CD4-positive, CD25-positive, alpha-beta regulatory T cell (primary cell): Measurements from ENCODE around the gene CHST3. TPM values are rescaled to one million over a fixed set of nuclear protein-coding genes. Genes with fewer than 3 reads are reported as not detected.
A peak's percentile ranks its signal among the peaks of the same experiment; 100 is the strongest.
"Not testable (repeated sequence)": the region's sequence is repeated elsewhere in the genome, so short reads cannot be mapped to it uniquely, and the experiment has no call there.

ENCODE experiments used
- ATAC-seq, 2 donors: fragments of 150-1000 bp; cut with Tn5 transposase; one replicate each; pipeline ENCODE4 v1.10.0; 2021; ENCODE audit warnings: low read depth in 2 of 2, moderate number of reproducible peaks in 2 of 2, moderate library complexity in 1 of 2
- DNase-seq, 3 donors: peaks; one replicate each; pipeline versions ENCODE4 v3.0.0 to v3.0.0-alpha.2; 2012 to 2022; ENCODE audit warnings: mixed read lengths in 1 of 3
- H3K27ac ChIP-seq: one replicate; pipeline ENCODE4 v1.7.0; 2013; ENCODE audit warnings: mild to moderate bottlenecking, low read length; ENCODE audit not compliant: insufficient read depth, poor library complexity, severe bottlenecking
- H3K27me3 ChIP-seq: one replicate; pipeline ENCODE4 v1.7.0; 2013; ENCODE audit warnings: low read length; ENCODE audit not compliant: control insufficient read depth, insufficient read depth
- H3K36me3 ChIP-seq: one replicate; pipeline ENCODE4 v1.7.0; 2013; ENCODE audit warnings: mild to moderate bottlenecking, low read length, moderate library complexity; ENCODE audit not compliant: control insufficient read depth, insufficient read depth
- H3K4me1 ChIP-seq: 2 replicates; pipeline ENCODE4 v1.7.0; 2013; ENCODE audit warnings: mild to moderate bottlenecking, low read length; ENCODE audit not compliant: insufficient read depth, control insufficient read depth, poor library complexity, severe bottlenecking
- H3K4me3 ChIP-seq: one replicate; pipeline ENCODE4 v1.7.0; 2013; ENCODE audit warnings: low read depth, mild to moderate bottlenecking, low read length, moderate library complexity
- H3K9me3 ChIP-seq, 2 experiments: 1 replicate in 1 of 2; 2 replicates in 1 of 2; pipeline ENCODE4 v1.7.0; 2013; ENCODE audit warnings: low read length in 2 of 2, mild to moderate bottlenecking in 1 of 2, moderate library complexity in 1 of 2; ENCODE audit not compliant: control insufficient read depth in 2 of 2
- H3K27ac Mint-ChIP-seq, 3 donors: one replicate each; pipeline ENCODE4 v1.8.0; 2020 to 2022; ENCODE audit warnings: mild to moderate bottlenecking in 3 of 3, mixed read lengths in 3 of 3, moderate library complexity in 2 of 3
- H3K27me3 Mint-ChIP-seq: one replicate; pipeline ENCODE4 v1.8.0; 2022; ENCODE audit warnings: mild to moderate bottlenecking, mixed read lengths
- H3K36me3 Mint-ChIP-seq: one replicate; pipeline ENCODE4 v1.8.0; 2020; ENCODE audit warnings: mixed read lengths
- H3K4me1 Mint-ChIP-seq, 4 donors: one replicate each; pipeline ENCODE4 v1.8.0; 2020 to 2022; ENCODE audit warnings: mixed read lengths in 4 of 4, mild to moderate bottlenecking in 1 of 4
- H3K4me3 Mint-ChIP-seq, 4 donors: one replicate each; pipeline ENCODE4 v1.8.0; 2020 to 2022; ENCODE audit warnings: mild to moderate bottlenecking in 4 of 4, mixed read lengths in 4 of 4, moderate library complexity in 3 of 4
- H3K9me3 Mint-ChIP-seq, 7 donors: one replicate each; pipeline ENCODE4 v1.8.0; 2020 to 2022; ENCODE audit warnings: mixed read lengths in 7 of 7, mild to moderate bottlenecking in 3 of 7, moderate library complexity in 2 of 7
- polyA plus RNA-seq, 4 donors: library from polyadenylated mRNA; unstranded; fragments of 300-500 nt; fragmentation: Illumina TruSeq; gene quantifications; one replicate each; pipeline ENCODE4 v1.2.3, GENCODE V29; 2021
- total RNA-seq: library from RNA; stranded (reverse); gene quantifications from one replicate; pipeline ENCODE4 v1.2.3, GENCODE V29; 2022

The CHST3 gene
- total and polyA plus RNA-seq, 5 donors from 2014 or later = not detected

DNA sequence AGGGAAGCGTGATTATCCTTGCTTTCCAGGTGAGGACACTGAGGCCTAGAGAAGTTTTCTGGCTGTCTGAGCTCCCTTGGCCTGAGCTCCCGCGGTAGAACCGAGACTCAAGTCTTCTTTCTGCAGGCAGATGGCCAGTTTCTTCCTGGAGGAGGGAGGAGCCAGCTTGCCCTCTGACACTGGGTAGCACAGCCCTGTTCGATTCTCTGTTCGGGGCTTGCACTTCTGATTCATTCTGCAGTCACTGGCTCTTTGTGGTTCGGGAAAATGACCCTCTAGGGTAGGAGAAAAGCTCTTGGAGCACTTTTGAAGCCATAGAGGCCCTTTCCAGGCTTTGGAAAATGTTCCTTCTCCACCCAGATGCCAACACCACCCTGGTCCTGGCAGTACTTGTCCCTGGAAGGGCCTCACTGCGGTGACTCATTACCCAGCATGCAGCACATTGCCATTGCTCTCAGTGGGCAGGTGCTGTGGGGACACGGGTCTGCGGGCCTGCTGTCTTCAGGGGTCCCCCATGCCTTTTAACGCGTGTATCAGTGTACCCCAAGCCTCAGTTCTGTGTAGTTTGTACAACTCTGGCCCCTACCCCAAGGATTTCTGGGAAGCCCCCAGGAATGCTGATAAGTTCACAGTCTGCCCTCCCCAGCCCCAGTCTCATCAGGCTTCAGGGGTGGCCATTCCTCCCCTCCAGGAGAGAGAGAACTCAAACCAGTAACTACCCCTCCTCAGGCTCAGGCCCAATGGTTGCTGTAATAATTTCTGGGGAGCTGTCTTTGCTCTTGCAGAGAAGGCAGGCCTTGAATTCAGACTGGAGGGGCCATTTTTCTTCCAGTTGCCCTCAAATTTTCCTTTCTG lies 11.9 kb downstream of the CHST3 start:
- H3K9me3 Mint-ChIP-seq = no peaks in the 10 kb centered on the region
- no peaks in the 10 kb centered on the region for H3K36me3 Mint-ChIP-seq
- Histone ChIP-seq H3K27ac (no peak overlapping the region), H3K4me3 (no peak overlapping the region), H3K36me3 (no peaks in the 10 kb centered on the region), H3K27me3 (no peaks in the 10 kb centered on the region), H3K9me3 (no peaks in the 10 kb centered on the region), H3K4me1 (no peaks in the 10 kb centered on the region)
- H3K4me3 Mint-ChIP-seq = no peak overlapping the region
- H3K27me3 Mint-ChIP-seq = peaks cover 4% of the 10 kb centered on the region
- ATAC-seq = no peak
- DNase-seq = no peak
- peaks cover 0 to 6% (median 3%) of the 10 kb centered on the region in 4 donors for H3K4me1 Mint-ChIP-seq
- no peak overlapping the region for H3K27ac Mint-ChIP-seq

- not testable (repeated sequence) for H3K27me3 Mint-ChIP-seq, H3K4me1 ChIP-seq, H3K4me3 ChIP-seq, H3K4me1 Mint-ChIP-seq, H3K27ac Mint-ChIP-seq, DNase-seq, H3K36me3 ChIP-seq, H3K9me3 ChIP-seq, H3K27me3 ChIP-seq, H3K9me3 Mint-ChIP-seq, H3K36me3 Mint-ChIP-seq, H3K4me3 Mint-ChIP-seq, ATAC-seq, H3K27ac ChIP-seq
Observed at GRCh38 chr10:71977614-71977903, 13.4 kb downstream of the CHST3 start.

- Histone ChIP-seq H3K36me3 (no peaks in the 10 kb centered on the region), H3K27ac (no peak overlapping the region), H3K4me3 (no peak overlapping the region), H3K9me3 (no peaks in the 10 kb centered on the region), H3K27me3 (no peaks in the 10 kb centered on the region), H3K4me1 (no peaks in the 10 kb centered on the region)
- DNase-seq = no peak
- peaks cover 0 to 5% (median 1%) of the 10 kb centered on the region in 4 donors for H3K4me1 Mint-ChIP-seq
- H3K36me3 Mint-ChIP-seq = no peaks in the 10 kb centered on the region
- H3K9me3 Mint-ChIP-seq = no peaks in the 10 kb centered on the region
- no peaks in the 10 kb centered on the region for H3K27me3 Mint-ChIP-seq
- no peak for ATAC-seq
- peak overlapping the region in 1 of 4 donors; percentile 14 for H3K4me3 Mint-ChIP-seq
- H3K27ac Mint-ChIP-seq = no peak overlapping the region
Observed at GRCh38 chr10:71978476-71978875, 14.3 kb downstream of the CHST3 start.

DNA sequence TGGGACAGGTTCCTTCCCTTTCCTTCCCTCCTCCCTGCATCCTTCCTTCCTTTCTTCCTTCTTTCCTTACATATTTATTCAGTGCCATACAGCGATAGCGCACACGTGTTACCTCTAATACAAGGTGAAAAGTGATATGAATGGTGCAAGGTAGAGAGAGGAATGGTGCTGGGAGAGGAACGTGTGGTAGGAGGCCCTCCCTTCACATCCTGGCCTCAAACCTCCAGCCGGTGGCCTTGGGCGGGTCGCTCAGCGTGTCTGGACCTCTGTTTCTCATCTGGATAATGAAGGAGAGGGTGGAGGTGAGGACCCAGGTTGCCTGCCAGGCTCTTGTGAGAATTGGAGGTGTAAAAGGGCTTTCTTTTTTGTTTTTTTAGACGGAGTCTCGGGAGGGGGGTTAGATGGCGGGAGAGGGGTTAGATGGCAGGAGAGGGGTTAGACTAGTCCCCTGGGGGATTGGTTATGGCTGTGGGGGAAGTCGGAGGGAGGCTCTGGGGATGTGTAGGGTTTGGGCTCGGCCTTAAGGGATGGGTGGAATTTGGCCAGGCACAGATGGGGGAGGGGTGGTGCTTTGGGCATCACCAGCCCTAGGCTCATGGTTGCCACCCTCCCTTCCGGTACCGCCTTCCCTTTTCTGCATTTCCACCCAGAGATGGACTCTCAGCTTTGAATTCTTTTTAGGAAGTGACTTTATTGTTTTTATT lies 14.9 kb downstream of the CHST3 start:
- peaks cover 0 to 2% (median 0%) of the 10 kb centered on the region in 4 donors for H3K4me1 Mint-ChIP-seq
- Histone ChIP-seq H3K27ac (no peak overlapping the region), H3K4me1 (no peaks in the 10 kb centered on the region), H3K36me3 (no peaks in the 10 kb centered on the region), H3K4me3 (no peak overlapping the region), H3K9me3 (no peaks in the 10 kb centered on the region), H3K27me3 (no peaks in the 10 kb centered on the region)
- no peaks in the 10 kb centered on the region for H3K27me3 Mint-ChIP-seq
- no peaks in the 10 kb centered on the region for H3K36me3 Mint-ChIP-seq
- no peak overlapping the region for H3K27ac Mint-ChIP-seq
- H3K9me3 Mint-ChIP-seq = no peaks in the 10 kb centered on the region
- DNase-seq = no peak
- no peak overlapping the region for H3K4me3 Mint-ChIP-seq
- ATAC-seq = no peak

DNA sequence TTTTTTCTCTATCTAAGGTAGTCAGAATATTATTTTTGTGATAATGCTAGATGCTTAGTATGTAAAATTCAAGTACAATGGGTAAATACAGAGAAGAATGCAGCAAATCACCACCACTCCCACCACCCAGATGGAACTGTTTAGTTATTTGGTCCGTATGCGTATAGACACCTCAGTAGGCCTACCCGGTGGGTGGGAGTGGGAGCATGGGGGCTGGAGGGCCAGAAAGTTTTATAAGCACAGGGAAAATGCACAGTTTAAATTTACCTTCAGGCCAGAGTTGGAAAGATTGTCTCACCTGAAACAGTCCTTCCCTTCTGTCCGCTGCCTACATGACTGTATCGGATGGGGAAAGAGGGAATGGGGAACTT lies 15.5 kb downstream of the CHST3 start:
- Mint-ChIP-seq H3K4me3 (no peak overlapping the region), H3K36me3 (no peaks in the 10 kb centered on the region), H3K4me1 (peaks cover 0 to 3% (median under 1%) of the 10 kb centered on the region in 4 donors), H3K27ac (no peak overlapping the region), H3K9me3 (no peaks in the 10 kb centered on the region), H3K27me3 (no peaks in the 10 kb centered on the region)
- ATAC-seq (no peak), DNase-seq (no peak)
- H3K36me3 ChIP-seq = no peaks in the 10 kb centered on the region
- H3K4me3 ChIP-seq = no peak overlapping the region
- H3K9me3 ChIP-seq = no peaks in the 10 kb centered on the region
- no peaks in the 10 kb centered on the region for H3K27me3 ChIP-seq
- no peak overlapping the region for H3K27ac ChIP-seq
- H3K4me1 ChIP-seq = no peaks in the 10 kb centered on the region

- Histone ChIP-seq H3K27me3 (no peaks in the 10 kb centered on the region), H3K27ac (no peak overlapping the region), H3K4me1 (no peaks in the 10 kb centered on the region), H3K36me3 (no peaks in the 10 kb centered on the region), H3K9me3 (no peaks in the 10 kb centered on the region), H3K4me3 (no peak overlapping the region)
- Mint-ChIP-seq H3K27me3 (peaks cover 4% of the 10 kb centered on the region), H3K36me3 (no peaks in the 10 kb centered on the region), H3K4me1 (peaks cover 0 to 6% (median 2%) of the 10 kb centered on the region in 4 donors), H3K27ac (no peak overlapping the region), H3K9me3 (no peaks in the 10 kb centered on the region), H3K4me3 (no peak overlapping the region)
- no peak for DNase-seq
- no peak for ATAC-seq
Observed at GRCh38 chr10:71980181-71981014, 16.2 kb downstream of the CHST3 start.

DNA sequence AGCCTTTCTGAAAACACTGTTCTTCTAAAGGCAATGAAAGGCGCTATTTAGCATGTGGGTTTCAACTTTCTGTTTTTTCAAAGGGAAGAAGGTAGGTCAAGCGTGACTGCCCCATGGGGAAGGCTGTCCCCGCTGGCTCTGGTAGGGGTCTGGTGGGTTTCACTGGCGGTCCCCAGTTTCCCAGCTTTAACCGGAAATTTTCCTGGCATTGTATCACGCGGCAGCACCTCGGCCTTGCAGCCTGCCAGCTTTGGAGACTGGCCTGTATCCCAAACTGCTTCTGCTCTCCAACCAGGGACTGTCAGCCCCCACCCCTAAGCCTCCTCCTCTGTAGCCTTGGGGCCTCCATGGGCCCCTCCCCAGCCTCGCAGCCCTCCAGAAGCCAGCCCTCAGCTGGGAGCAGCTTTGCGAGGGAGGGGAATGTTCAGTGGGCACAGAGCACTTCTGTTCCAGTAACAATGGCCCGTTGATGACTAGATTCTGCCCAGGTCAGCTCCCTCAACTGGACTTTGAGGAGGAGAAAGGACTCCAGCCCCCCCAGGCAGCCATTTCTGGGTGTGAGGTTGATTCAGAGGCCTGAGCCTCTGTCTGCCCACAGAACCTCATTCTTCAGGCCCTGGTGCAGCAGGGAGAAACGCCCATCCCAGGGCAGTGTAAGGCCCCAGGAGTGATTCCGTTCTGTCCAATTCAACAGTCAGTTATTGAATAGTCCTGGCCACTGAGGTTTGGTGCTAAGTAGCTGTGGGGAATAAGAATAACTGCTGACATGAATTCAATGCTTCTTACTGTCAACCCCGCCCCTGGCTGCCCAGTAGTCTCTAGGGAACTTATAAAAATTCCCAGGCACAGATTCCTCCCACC lies 17.1 kb downstream of the CHST3 start:
- Histone ChIP-seq H3K4me1 (no peaks in the 10 kb centered on the region), H3K9me3 (no peaks in the 10 kb centered on the region), H3K27ac (no peak overlapping the region), H3K36me3 (no peaks in the 10 kb centered on the region), H3K27me3 (no peaks in the 10 kb centered on the region), H3K4me3 (no peak overlapping the region)
- H3K27me3 Mint-ChIP-seq = peaks cover 5% of the 10 kb centered on the region
- no peaks in the 10 kb centered on the region for H3K36me3 Mint-ChIP-seq
- H3K4me1 Mint-ChIP-seq = peaks cover 0 to 6% (median 3%) of the 10 kb centered on the region in 4 donors
- no peak overlapping the region for H3K27ac Mint-ChIP-seq
- H3K4me3 Mint-ChIP-seq = no peak overlapping the region
- ATAC-seq (no peak), DNase-seq (no peak)
- H3K9me3 Mint-ChIP-seq = no peaks in the 10 kb centered on the region
